Stimulated activated CD4-positive, alpha-beta T cell treated with anti-CD3 and anti-CD28 coated beads, Interleukin-1b, Interleukin-23, amount 100 ng/mL, for 48 hours (primary cell): ENCODE measurements around the gene NKX2-3.
A peak's percentile ranks its signal among the peaks of the same experiment; 100 is the strongest.

Source experiments
- DNase-seq: peaks from one replicate; pipeline ENCODE4 v3.0.0-alpha.2; 2020

NKX2-3 gene

DNA sequence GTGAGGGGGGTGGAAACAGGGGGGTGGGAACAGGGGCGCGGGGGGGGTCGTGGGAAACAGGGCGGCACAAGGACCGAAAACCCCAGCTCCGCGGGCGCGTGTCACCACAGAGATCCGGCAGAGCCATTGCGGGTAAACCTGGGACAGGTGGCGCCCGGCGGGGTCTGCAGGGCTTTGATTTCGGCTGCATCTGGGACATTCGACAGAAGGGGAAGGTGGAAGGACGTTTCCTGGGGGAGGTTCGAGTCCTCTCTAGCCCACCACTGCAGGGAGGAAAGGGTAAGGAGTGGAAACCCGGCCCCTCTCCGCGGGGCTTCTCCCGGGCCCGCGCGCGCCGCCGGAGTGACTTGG lies 7.5 kb downstream of the NKX2-3 start:
- no peak for DNase-seq

DNA sequence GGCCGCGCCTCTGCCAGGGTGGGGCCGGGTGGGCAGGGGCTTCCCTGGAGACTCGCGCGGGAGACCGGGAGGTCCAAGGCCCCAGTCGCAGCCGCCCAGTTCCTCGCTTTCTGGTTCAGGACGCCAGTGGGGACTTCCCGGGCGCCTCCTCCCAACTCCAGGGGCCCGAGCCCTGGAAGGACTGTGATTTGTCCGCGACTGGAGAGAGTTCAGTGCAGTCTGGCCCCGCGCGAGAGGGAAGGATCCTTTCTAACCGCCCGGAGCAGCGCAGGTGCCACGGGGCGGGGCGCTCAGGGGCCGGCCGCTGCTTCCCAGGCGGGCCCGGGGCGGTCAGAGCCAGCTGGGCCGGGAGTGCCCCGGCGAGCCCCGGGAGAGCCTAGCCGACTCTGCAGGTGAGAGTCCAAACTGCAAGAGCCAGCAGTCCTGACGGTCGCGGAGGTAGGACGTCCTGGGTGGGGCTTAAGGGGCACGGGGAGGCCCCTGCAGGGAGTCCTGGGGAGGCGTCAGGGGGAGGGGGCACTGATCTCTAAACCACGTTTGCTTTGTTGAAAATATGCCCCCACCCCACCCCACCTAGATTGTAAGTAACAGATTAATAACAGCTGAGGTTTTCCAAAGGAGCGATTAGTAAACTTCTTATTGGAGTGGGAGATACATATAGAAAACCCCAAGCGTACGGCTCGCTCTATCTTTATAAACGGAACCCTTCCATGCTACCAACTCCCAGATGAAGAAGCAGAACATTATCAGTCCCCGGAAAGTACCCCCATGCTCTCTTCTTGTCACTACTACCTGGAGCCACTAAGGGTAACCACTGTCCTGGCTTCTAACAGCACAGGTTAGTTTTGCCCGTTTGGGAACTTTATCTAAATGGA lies 8.2 kb downstream of the NKX2-3 start:
- no peak for DNase-seq

DNA sequence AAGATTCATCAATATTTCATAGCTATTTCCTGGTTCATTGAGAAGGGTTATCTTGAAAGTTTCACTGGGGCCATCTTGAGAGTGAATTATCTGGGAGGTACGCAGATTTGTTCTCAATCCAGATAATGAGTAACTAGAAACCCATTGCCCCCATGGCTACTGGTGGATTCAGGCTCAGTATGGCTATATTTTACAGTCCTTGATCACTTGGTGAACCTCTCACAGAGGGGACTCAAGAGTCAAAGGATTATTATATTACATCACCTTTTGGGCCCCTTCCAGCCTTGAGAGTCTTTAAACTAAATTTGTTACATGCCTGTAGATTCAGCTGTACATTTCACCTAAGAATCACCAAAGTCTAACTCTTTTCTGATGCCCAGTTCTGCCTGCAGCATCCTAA lies 11.6 kb downstream of the NKX2-3 start:
- no peak for DNase-seq

DNA sequence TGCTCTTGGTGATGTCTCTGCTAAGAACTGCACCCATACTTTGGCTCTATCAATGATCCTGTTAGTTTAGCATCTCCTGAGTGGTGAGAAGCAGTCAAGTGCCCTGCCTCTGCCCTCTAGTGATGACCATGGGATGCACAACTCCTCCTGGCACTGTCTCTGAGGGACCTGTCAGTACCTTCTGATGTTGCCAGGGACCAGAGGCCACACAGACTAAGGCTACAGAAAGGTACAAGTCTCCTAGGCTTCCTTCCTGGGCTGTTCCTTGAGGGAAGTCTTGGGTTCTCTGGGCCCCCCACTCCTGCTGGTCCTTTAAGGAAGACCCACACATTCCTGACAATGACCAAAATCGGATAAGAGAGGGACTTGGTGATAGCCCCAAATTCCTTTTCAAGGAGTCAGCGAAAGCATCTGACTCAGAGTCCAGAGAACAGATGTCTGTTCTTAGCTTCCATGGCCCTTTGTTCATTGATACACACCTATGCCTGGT lies 15.3 kb downstream of the NKX2-3 start:
- no peak for DNase-seq

DNA sequence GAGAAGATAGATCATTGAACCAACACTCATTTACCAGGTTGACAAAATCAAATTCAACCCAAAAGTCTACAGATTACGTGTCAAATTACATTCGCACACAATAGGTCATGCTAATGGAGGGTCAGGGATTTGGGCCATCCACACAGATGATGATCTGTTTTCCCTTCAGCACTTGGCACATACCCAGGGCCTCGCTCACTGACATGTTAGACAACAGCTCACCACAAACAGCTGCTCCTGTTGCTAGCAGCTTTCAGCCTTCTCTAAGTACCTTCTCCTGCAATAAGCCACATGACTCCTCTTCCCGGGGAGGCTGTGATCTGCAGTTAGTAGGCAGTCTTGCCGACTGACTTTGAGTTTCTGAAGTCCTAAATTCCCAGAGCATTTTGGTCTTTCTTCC lies 18.4 kb downstream of the NKX2-3 start:
- DNase-seq, result no peak

DNA sequence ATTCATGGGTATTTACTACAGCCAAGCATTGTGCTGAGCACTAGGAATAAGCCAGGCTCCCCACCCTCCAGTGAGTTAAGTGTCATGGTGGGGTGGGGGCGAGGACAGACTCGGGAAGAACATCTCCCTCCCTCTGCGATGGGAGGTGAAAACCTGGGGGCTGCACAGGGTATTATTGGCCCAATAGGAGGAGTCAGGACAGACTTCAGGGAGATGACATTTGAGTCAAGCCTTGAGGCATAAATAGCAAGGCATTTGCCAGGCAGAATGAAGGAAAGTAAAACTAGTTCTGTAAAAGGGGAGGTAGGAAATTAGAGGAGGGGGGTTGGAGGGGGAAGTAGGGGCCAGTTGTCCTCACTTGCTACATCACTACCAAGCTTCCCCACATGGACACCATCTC lies 18.9 kb downstream of the NKX2-3 start:
- no peak for DNase-seq

DNA sequence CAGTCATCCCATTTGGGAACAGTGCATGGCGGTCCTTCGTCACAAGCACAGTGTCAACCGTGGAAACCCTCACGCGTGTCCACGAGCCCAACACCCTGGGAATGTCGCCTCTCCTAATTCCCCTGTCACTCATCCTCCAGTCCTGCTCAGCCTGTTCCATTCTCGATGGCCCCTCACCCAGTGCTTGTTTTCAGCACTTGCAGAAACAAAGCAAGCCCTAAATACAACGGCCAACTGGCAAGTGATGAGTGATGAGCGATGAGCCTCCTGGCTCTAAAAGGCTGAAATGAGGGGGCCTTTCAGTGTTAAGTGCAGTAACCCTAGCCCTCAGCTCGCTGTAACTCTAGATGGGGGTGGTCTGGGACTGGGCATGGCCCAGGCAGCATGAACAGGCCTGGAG lies 22.6 kb downstream of the NKX2-3 start:
- DNase-seq, result no peak

DNA sequence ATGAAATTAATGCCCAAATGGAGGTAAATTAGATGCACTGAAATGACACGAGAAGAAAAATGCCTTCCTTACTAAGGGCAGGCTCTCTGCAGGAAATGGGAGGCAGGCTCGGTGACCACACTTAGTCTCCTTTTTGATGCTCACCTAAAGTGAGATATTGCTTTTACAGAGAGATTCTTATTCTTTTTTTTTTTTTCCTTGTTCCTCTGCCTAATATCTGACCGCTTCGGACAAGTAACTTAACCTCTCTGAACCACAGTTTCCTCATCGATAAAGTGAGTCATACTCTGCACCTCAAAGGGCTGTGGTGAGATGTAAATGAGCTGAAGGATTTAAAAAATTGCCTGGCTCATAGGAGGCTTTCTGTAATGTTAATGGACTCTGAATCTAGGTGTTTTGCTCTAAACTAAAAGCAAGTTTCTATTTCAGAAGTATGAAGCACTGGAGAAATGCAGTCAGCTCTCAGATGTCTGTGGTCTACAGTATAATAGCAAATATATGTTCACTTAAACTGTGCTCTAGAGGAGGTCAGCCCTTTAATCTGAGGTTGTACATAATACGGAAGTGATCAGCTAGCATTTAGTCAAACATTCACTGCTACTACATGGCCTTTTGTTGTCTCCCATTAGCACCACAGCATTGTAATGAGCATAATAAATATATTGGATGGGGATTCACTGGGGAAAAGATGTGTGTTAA lies 23.2 kb downstream of the NKX2-3 start:
- DNase-seq, result no peak

DNA sequence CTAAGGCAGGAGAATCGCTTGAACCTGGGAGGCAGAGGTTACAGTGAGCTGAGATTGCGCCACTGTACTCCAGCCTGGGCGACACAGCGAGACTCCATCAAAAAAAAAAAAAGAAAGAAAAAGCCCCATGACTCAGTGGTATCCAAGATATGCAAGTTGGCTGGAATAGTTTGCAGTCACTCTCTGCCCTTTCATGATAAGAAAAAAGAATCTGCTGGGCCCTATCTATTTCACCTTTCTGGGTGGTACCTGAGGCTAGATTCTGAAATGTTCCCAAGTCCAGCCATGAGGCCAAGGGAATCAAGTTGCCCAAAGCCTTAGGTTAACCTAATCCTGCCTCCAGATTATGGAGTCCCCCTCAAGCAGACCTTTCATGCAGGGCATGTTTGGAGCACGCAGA lies 24.3 kb downstream of the NKX2-3 start:
- DNase-seq, result no peak

DNA sequence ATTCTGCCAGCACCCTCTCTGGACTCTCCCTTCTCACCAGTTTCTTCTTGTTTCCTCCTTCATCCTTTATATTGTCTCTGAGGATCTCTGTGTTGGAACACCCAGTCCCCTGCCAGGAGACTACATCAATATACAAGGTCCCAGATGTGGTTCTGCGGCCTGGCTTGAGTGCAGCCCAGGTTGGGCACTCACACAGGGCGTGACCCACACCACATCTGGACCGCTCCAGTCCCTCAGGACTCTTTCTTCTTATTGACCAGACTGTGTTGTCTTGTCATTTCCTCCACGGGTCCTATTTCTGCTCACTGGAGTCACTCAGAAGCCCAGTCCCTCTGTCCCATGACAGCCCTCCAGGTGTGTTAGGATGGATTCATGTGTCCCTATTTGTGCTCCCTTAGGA lies 26.0 kb downstream of the NKX2-3 start:
- DNase-seq, result no peak

DNA sequence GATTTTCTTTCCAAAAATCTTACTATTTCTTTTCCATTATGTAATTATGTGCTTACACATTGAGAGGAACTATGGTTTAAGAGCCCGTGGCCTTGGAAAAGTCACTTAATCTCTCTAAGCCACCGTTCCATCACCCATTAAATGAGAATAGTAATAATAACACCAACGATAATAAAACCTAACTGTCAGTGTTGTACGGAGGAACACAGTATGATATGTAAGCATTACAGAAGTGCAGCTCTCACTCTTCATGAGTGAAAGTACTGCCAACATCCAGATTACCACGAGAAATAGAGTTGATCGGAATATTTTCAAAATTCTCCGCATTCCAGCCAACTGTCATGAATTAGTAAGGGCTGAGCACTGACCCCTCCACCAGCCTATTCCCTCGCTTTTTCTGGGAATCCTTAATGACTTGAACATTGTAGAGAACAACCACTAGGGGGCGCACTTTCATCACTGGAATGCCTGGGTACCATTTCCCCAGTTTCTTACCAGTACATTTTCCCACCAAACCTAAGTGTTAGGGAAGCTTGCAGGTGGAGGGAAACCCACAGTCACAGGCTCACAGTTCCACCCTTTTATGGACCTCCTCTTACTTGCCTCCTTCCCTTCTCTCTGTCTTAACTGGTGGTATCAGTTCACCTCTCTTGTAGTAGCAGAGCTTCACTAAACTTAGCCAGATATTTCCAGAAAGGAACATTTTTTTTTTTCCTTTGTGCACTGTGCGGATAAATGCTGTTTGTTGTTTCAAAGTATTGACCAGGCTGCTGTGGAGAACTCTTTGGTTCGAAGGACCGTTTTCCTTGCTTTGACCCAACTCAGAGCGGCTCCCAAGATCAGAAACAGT lies 27.8 kb downstream of the NKX2-3 start:
- peak; percentile 13 for DNase-seq

DNA sequence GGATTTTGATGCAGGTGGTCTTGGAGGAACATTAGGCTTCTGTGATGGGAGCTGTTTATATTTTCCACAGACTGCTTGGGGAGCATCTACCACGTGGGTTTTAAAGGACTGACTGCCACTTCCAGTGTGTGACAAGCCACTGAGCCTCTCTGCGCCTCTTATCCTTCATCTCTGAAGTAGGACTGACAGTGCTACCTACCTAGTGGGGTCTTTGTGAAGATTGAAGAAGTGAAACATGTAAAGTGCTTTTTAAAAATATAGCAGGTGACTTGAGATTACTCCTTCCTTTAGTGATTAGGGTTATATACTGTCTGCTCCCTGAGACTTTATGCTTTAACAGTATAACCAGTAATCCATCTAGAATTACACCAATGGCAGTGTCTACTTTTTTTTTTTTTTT lies 29.9 kb downstream of the NKX2-3 start:
- no peak for DNase-seq

DNA sequence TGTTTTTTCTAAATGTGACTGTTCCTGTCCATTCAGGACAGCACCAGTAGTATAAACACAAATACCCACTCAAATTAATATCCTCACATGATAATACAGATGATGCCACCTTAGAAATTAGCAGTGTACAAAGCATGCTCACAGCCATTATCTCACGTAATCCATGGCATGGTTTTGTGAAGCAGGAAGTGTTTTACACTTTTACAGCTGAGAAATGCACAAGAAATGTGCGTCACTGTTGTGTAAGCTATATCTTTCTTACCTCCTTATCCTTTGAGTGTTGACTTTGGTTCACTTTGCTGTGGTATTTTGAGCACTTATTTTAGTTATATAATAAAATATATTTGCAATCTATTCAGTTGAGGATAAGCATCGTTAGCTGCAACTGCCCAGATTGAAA lies 31.6 kb downstream of the NKX2-3 start:
- no peak for DNase-seq

DNA sequence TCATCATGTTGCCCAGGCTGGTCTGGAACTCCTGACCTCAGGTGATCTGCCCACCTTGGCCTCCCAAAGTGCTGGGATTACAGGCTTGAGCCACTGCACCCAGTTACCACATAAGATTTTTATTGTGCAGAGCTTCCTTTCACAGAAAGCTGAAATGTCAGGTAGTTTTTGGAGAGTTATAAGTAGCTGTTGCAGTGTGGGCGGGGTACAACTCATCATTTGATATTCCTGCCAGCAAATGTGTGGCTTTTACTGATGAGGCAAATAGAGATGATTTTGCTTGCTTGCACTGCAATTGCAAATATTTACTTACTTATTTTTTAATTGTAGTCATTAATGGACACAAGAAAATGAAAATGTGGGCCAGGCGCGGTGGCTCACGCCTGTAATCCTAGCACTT lies 32.4 kb downstream of the NKX2-3 start:
- DNase-seq, result no peak

DNA sequence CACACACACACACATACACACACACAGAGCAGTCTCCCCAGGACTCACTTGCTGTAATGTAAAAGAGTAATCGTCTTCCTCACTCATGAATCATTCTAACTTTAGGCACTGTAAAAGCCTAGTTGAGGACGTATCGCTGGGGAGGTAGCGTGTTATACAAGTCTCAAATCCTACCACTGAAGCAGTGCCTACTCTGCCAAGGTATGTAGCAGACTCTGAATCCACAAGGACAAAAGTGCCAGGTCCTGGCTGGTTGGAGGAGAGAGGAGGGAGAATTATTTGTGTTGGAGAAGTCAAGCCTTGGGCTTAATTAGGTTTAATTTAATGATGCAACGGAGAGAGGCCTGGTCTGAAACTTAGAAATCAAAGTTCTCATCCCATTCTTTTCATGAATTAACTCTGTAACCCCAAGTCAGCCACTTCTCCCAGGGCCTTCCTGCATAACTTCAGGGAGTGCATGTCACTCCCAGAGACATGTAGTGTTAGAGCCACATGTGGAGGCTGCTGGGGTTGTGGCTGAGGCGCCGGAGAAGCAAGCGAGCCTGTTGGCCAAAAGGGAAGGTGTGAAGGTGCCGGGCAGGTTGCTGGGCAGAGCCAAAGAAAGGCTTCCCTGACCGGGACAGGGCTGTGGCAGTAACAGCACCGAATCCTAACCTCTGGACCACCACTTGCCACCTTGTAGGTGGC lies 36.7 kb downstream of the NKX2-3 start:
- no peak for DNase-seq

DNA sequence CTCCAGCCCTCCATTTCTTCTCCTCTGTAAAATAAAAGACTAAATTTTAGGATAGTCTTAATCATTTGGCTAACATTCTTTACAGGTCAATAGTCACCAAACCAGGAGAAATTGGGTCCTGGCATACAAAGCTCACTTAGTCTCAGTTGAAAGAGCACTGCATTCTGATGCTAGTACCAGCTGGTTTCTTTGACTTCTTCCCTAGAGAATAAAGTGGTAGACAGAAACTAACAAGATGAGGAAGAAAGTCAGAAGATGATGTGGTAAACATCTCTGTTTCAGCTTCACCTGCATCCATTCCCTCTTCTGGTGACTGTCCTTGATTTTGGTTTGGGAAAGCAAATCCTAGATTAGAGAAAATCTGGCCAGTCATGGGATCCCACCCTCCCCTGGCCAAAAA lies 37.2 kb downstream of the NKX2-3 start:
- no peak for DNase-seq

DNA sequence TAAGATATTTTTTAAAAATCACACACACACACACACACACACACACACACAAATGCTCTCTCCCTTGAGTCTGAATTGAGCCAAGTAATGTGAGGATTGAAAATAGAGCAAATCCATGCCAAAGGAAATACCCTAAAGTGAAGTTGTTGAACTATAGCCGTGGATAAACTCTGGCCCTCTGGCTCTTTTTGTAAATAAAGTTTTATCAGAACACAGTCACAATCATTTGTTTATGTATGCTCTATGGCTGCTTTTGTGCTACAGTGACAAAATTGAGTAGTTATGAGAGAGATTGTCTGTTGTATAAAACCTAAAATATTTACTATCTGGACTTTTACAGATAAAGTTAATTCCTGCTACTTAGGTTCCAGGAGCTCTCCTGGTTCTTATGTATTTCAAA lies 39.1 kb downstream of the NKX2-3 start:
- no peak for DNase-seq

DNA sequence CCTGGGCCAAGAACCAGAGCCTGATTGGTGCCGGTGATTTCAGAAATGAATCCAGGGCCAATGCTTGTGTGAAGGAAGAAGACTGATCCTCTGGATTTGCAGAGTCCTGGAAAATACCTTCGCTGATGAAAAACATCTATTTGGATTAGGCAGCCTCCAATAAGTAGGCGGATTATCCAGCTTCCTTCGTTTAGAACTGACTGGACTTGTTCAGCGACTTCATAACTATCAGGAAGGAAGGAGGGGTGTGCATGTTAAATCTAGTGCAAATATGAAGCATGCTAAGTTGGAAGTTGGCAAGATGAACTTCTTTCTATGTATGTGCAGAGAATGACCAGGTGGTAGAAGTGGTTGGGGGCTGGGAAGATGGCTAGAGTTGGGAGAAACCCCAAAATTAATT lies 41.0 kb downstream of the NKX2-3 start:
- no peak for DNase-seq

DNA sequence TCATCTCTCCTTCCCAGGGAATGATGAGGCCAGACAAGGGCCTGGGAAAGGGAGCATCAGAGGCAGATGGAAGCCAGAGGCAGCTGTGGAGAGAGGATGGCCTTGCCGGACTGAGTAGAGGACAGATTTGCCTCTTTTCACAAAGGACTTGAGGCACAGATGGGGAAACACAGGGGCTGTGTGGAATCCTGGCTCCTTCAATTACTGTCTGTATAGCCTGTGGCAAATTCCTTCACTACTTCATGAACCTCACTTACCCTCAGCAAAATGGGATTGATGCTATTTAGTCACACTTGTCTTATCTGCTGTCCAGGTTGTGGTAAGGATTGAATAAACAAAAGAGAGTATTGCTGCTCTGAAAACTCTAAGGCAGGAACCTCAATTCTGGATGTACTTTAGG lies 47.2 kb downstream of the NKX2-3 start:
- no peak for DNase-seq

DNA sequence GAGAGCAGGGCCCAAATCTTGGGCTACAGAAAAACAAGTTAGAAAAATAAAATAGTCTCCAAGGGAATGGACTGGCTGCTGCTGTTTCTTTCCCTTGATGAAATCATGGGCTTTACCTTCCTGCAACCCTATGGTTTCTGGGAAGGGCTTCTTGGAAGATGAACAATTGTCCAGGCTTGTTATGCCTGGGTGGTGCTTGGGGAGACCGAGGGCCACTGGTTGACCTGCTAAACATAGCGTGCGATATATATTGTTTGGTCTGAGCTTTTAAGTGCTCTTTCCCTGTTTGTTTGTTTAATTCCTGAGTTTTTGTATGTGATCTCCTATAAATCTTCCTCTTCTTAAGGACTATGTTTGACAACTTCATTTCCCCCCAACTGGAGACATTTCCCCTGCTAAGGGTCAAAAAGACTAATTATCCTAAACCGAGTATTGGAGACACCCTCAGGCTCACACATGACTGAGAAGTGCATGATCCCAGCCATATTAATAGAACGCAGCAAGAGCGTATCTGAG lies 49.6 kb downstream of the NKX2-3 start:
- no peak for DNase-seq

DNA sequence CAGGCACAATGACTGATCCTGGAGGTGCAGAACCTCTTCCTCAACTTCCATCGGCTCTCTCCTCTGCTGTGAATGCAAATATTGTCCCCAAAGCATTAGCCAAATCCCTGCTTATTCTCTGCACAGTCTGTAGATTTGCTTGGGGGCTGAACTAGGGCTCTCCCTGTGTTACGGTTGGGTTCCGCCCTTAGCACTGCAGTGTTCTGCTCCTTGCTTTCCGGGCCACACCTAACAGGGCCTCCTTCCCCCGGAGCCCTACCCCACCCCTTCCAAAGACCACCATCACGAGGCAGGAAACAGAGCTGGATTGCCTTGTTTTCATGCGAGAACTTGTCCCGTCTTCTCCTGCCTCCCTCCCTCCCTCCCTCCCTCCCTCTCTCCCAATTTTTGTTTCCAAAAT lies 50.9 kb downstream of the NKX2-3 start:
- DNase-seq, result no peak
